Duodenal mucosa (tissue), 2 donors: ENCODE data around the gene OR10G2.
"Not testable (repeated sequence)": the region's sequence is repeated elsewhere in the genome, so short reads cannot be mapped to it uniquely, and the experiment has no call there.

Experiments used
- H3K27ac ChIP-seq: one replicate; pipeline ENCODE4 v1.7.0; 2013; ENCODE audit warnings: low read depth, low read length
- H3K27me3 ChIP-seq, 2 donors: one replicate each; pipeline ENCODE4 v1.7.0; 2013; ENCODE audit warnings: low read length in 2 of 2, control low read depth in 1 of 2; ENCODE audit not compliant: insufficient read depth in 2 of 2, control insufficient read depth in 1 of 2
- H3K36me3 ChIP-seq, 2 donors: one replicate each; pipeline ENCODE4 v1.7.0; 2013; ENCODE audit warnings: low read length in 2 of 2, control low read depth in 1 of 2; ENCODE audit not compliant: insufficient read depth in 2 of 2, control insufficient read depth in 1 of 2
- H3K4me1 ChIP-seq, 2 donors: one replicate each; pipeline ENCODE4 v1.7.0; 2013; ENCODE audit warnings: low read length in 2 of 2, control low read depth in 1 of 2; ENCODE audit not compliant: insufficient read depth in 2 of 2, control insufficient read depth in 1 of 2
- H3K4me3 ChIP-seq, 2 donors: one replicate each; pipeline ENCODE4 v1.7.0; 2013; ENCODE audit warnings: low read length in 2 of 2, low read depth in 1 of 2
- H3K9ac ChIP-seq, 2 donors: one replicate each; pipeline ENCODE4 v1.7.0; 2013; ENCODE audit warnings: low read length in 2 of 2, low read depth in 1 of 2
- H3K9me3 ChIP-seq, 2 donors: one replicate each; pipeline ENCODE4 v1.7.0; 2013; ENCODE audit warnings: low read length in 2 of 2, control low read depth in 1 of 2; ENCODE audit not compliant: control insufficient read depth in 1 of 2

The OR10G2 gene

GRCh38 chr14:21653331-21653885 is 18.7 kb upstream of the OR10G2 start, which contains the start of gene OR4E2:
TSS of gene OR4E2 (plus strand) at chr14:21653835. CDS start at chr14:21665083, 11,248 bp downstream.
- no peaks in the 10 kb centered on the region for H3K9me3 ChIP-seq

DNA sequence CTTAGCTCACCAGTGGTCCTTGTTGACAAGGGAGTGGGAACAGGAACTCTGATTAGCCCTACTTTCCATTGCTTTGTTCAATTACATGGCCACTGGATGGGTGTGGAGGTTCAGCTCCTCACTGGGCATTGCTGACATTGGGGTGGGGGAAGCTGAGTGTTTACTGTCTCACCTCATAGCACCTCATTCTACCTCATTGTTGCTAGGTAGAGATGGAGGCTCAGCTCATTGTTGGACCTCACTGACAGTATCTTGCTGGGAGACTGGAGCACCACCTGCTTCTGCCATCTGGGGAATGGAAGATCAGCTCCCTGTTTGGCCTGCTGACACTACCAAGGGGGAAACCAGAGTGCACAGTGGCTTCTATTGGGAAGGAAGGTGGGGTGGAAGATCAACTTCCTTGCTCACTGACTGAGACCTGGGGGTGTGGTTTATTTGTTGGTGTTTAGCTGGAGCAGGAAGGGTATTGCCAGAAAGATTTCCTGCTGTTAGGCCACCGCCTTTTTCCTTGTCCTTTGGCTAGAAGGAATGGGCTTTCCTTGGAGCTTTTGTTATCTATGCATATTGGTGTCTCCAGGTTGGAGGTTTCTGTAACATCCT is 17.6 kb upstream of the OR10G2 start:
- Histone ChIP-seq H3K4me3 (no peak overlapping the region), H3K9me3 (no peaks in the 10 kb centered on the region), H3K9ac (no peak overlapping the region), H3K36me3 (no peaks in the 10 kb centered on the region), H3K27me3 (no peaks in the 10 kb centered on the region), H3K27ac (no peak overlapping the region), H3K4me1 (no peaks in the 10 kb centered on the region)

More at GRCh38 chr14:21653331-21653885, 18.7 kb upstream of the OR10G2 start, which contains the start of gene OR4E2:
- no peaks in the 10 kb centered on the region for H3K4me1 ChIP-seq
- H3K4me3 ChIP-seq: no peak within 1 kb of the TSS
- H3K36me3 ChIP-seq: no peaks in the 10 kb centered on the region
- no peak within 1 kb of the TSS for H3K27ac ChIP-seq
- H3K27me3 ChIP-seq: no peaks in the 10 kb centered on the region
- H3K9ac ChIP-seq: no peak within 1 kb of the TSS

DNA sequence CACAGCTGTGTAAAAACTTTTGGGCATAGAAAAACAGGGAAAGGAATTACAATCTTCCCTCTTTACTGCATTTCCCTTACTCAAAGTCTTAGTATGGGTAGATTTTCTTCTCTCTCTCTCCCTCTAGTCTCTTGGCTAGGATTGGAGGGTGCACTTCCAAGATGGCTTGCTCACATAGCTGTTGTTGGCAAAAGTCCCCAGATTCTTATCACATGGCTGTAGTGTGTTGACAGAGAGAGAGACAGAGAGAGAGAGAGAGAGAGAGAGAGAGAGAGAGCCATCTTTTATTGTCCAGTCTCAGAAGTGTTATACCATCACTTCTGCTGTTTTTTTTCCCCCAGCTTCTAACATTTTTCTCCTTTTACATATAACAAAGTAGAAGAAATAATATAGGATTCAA is 12.6 kb upstream of the OR10G2 start:
- no peak overlapping the region for H3K9ac ChIP-seq
- H3K4me1 ChIP-seq: no peaks in the 10 kb centered on the region
- H3K27ac ChIP-seq: no peak overlapping the region
- H3K27me3 ChIP-seq: no peaks in the 10 kb centered on the region
- H3K36me3 ChIP-seq: no peaks in the 10 kb centered on the region
- no peak overlapping the region for H3K4me3 ChIP-seq
- H3K9me3 ChIP-seq: no peaks in the 10 kb centered on the region

GRCh38 chr14:21643407-21643806 is 8.7 kb upstream of the OR10G2 start:
- Histone ChIP-seq H3K4me1 (no peaks in the 10 kb centered on the region), H3K9ac (no peak overlapping the region), H3K27ac (no peak overlapping the region), H3K9me3 (no peaks in the 10 kb centered on the region), H3K4me3 (no peak overlapping the region), H3K27me3 (no peaks in the 10 kb centered on the region), H3K36me3 (no peaks in the 10 kb centered on the region)

DNA sequence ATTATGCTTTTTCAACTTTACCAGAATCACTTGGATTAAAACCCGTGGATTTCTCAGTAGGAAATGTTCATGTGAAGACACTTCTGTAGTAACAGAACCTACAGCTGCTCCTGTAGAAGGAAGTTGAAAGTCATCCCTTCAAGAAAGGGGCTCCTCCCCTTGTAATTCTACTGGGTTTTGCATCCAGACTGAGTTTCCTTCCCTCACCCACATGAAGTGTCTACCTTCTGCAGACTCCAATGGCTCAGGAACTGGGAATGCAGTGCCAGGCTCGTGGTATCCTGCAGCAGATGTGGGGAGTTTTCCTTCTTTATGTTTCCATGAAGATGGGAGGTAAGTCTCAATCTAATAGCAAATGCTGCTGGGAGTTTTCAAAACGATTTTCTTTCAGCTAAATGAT is 7.9 kb upstream of the OR10G2 start:
- H3K4me3 ChIP-seq: no peak overlapping the region
- no peak overlapping the region for H3K27ac ChIP-seq
- no peaks in the 10 kb centered on the region for H3K4me1 ChIP-seq
- no peaks in the 10 kb centered on the region for H3K9me3 ChIP-seq
- H3K36me3 ChIP-seq: no peaks in the 10 kb centered on the region
- no peak overlapping the region for H3K9ac ChIP-seq
- H3K27me3 ChIP-seq: no peaks in the 10 kb centered on the region

DNA sequence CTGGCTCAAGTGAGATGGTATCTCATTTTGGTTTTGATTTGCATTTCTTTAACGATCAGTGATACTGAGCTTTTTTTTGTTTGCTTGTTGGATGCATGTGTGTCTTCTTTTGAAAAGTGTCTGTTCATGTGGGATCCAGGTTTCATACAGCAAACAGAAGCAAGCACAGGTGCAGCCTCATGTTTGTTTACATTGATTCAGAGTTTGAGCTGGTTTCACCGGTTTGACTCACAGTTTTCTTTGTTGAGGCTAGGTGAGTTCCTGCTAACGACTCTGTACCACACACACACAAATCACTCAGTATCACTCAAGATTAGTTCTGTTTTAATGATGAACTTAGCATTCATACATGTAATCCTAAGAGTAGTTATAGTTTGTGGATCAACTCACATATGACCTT is 3.7 kb downstream of the OR10G2 start:
- Histone ChIP-seq H3K4me1 (no peaks in the 10 kb centered on the region), H3K27me3 (no peaks in the 10 kb centered on the region), H3K27ac (no peak overlapping the region), H3K4me3 (no peak overlapping the region), H3K9me3 (no peaks in the 10 kb centered on the region), H3K36me3 (no peaks in the 10 kb centered on the region), H3K9ac (no peak overlapping the region)

DNA sequence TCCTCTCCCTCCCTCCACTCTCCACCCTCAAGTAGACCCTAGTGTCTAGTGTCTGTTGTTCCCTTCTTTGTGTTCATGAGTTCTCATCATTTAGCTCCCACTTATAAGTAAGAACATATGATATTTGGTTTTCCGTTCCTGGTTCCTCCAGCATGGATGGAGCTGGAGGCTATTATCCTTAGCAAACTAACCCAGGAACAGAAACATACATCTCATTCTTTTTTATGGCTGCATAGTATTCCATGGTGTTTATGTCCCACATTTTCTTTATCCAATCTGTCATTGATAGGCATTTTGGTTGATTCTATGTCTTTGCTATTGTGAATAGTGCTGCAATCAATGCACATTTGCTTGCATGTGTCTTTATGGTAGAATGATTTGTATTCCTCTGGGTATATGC is 4.2 kb downstream of the OR10G2 start:
- not testable (repeated sequence) for H3K4me3 ChIP-seq, H3K4me1 ChIP-seq, H3K36me3 ChIP-seq, H3K27ac ChIP-seq, H3K9ac ChIP-seq, H3K27me3 ChIP-seq, H3K9me3 ChIP-seq

- Histone ChIP-seq H3K4me3 (no peak overlapping the region), H3K27me3 (peaks cover 0 to 3% of the 10 kb centered on the region in 2 donors), H3K9me3 (no peaks in the 10 kb centered on the region), H3K27ac (no peak overlapping the region), H3K9ac (no peak overlapping the region), H3K4me1 (no peaks in the 10 kb centered on the region), H3K36me3 (no peaks in the 10 kb centered on the region)
Measured at GRCh38 chr14:21626491-21627230, 8.1 kb downstream of the OR10G2 start.

GRCh38 chr14:21617614-21618013 is 17.1 kb downstream of the OR10G2 start:
- no peak overlapping the region for H3K27ac ChIP-seq

GRCh38 chr14:21614240-21614639 is 20.5 kb downstream of the OR10G2 start:
- H3K4me1 ChIP-seq: no peaks in the 10 kb centered on the region
- H3K36me3 ChIP-seq: no peaks in the 10 kb centered on the region
- H3K9ac ChIP-seq: no peak overlapping the region
- H3K9me3 ChIP-seq: no peaks in the 10 kb centered on the region
- no peak overlapping the region for H3K4me3 ChIP-seq
- H3K27ac ChIP-seq: no peak overlapping the region
- no peaks in the 10 kb centered on the region for H3K27me3 ChIP-seq

More at GRCh38 chr14:21617614-21618013, 17.1 kb downstream of the OR10G2 start:
- H3K9me3 ChIP-seq: no peaks in the 10 kb centered on the region
- H3K9ac ChIP-seq: no peak overlapping the region
- no peaks in the 10 kb centered on the region for H3K36me3 ChIP-seq
- H3K4me3 ChIP-seq: no peak overlapping the region
- no peaks in the 10 kb centered on the region for H3K27me3 ChIP-seq
- H3K4me1 ChIP-seq: no peaks in the 10 kb centered on the region
